DND-41 (cell line): ENCODE measurements around the gene PPP1R14B.

Experiments
- CTCF ChIP-seq: IDR thresholded peaks from 2 replicates; pipeline ENCODE4 v1.5.1; 2012; ENCODE audit warnings: borderline replicate concordance, low read length, moderate library complexity, mild to moderate bottlenecking; ENCODE audit not compliant: poor library complexity, severe bottlenecking; ENCODE audit errors: extremely low read depth
- EZH2 ChIP-seq: IDR thresholded peaks from 3 replicates; pipeline ENCODE4 v1.6.1; 2012; ENCODE audit warnings: borderline replicate concordance, low read depth, mild to moderate bottlenecking, moderate library complexity, low read length, inconsistent platforms; ENCODE audit not compliant: severe bottlenecking

- TF ChIP-seq CTCF, result no peak
- no peak for TF ChIP-seq EZH2
These were observed 12.3 kb upstream of the PPP1R14B start for GRCh38 chr11:64258946-64259532.
